NCI-H2029 treated with DMSO at 0.1 percent for 48 hours (cell line): ENCODE measurements around the gene MARCHF3.
"Not testable (repeated sequence)": the region's sequence is repeated elsewhere in the genome, so short reads cannot be mapped to it uniquely, and the experiment has no call there.

Experiments used
- DNase-seq: peaks from one replicate; lab custom pipeline; 2025; lab: John Stamatoyannopoulos, UW

MARCHF3 gene

DNA sequence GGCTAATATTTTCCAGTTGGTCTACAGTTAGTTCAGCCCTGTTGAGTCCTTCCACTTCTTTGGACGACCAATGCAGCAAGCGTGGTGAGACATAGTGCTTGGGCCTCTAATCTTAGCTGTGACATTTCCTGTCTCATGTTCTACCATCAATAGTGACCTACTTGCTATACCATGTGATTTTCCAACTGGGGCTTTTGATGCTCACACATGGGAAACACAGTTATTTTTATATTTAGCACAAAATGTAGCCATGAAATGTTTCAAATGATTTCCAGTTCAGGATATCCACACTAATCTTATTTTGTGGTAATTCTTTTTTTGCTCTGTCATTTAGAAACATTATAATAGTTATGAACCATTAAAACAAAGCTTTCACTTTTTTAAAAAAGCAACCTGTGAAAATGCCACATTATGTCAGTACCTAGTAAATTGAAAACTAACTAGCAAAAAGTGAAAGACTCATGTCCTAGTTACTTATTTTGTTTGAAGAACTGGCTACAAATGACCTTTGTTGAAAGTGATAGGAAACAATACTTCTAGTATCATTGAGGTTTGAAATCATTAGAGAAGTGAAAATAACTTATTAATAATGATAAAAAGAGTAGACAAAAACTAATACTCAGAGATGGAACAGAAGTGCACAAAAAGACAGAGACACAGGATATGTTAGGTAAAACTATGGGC lies 18.3 kb downstream of the MARCHF3 start:
- DNase-seq = no peak

DNA sequence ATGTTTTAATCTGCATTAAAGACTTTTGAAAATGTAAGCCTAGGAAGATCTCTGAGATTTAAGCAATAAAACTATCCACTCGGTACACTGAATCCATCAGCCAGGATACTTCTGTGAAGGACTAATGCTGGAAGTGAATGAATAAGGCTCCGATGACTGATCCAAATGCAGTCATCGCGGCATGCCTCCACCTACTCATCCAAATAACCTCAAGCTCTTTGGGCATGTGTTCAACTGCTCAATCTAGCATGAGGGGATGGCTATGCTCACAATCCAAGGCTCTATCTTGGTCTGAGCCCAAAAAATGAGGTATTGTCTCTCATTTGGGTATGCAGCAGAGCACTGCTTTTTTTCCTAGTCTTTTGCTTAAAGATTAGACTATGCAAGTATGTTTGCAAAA lies 19.2 kb downstream of the MARCHF3 start:
- DNase-seq = no peak

DNA sequence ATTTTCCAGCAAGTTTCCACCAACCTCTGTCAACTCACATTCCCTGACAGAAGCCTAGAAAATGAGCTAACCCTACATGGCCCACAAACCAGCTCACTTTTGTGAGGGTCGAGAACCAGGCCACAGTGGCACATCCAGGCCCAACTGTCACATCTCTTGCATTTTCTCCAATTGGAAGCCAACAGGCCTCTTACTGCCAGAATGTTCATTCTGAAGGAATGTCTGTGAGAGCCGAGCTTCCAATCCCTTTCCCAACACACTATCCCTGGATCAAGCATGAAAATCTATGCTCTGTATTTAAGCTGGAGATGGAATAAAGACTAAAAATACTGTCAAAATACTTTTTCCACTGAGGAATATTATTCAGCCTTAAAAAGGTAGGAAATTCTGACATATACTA lies 20.0 kb downstream of the MARCHF3 start:
- no peak for DNase-seq

DNA sequence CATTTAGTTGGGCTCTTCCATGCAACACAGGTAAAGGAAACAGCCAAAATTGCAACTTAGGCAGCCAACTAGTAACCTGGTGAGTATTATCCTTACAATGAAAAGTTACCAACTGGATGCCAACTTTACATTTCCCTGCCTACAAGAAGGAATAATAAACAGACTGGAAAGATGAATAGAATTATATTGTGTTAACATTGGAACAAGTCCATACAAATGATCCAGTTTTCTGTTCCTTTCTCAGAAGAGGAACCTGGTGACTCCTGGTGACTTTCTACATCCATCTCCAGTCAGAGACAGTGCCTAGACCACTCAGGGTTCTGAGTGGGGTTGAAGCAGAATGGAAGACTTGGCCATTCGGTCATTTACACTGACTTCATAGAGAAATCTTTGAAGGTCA lies 20.6 kb downstream of the MARCHF3 start:
- no peak for DNase-seq

DNA sequence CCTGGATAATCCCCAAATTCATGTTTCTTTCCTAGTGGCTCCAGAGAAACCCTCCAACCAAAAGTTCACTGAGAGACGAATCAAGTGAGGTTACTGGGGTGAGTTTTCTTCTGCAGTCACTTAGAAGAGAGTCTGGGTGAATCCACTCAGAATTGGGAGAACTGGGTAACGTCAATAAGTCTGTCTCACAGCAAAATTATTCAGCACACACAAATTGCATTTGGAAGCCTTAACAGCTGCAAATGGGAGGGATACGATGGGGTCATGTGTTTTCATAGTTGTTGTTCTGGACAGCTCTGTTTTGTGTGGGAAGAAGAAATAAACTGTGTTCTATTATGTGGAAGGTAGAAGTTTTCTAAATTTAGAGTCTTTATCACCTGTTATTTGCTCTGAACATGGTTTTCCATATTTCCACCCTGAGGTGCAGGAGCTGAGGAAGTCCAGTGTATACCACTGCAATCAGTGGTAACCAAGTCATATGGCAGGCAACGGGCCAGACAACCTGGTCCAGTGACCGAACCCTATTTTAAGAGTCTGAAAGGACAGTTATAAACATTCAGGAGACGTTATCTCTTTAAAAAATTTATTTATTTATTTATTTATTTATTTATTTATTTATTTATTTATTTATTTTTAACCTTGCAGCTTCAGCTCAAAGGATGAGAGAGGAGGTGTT lies 21.9 kb downstream of the MARCHF3 start:
- DNase-seq = no peak

DNA sequence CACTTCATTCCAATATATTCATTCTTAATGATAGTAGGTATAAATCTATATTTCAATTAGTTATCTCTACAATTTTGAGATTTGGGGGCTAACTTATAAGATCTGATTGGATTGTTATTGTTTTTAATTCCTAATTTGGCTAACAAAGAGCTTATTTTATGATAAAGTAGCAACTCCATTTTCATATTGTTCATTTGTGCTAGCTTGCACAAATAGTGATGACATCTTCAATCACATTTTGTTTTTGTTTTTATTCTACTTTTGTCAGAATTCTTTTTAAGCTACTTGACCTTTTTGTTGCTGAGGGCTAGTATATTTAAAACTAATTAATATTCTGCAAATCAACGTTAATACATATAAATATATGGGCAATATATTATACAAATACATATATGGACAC lies 22.8 kb downstream of the MARCHF3 start:
- DNase-seq = no peak

DNA sequence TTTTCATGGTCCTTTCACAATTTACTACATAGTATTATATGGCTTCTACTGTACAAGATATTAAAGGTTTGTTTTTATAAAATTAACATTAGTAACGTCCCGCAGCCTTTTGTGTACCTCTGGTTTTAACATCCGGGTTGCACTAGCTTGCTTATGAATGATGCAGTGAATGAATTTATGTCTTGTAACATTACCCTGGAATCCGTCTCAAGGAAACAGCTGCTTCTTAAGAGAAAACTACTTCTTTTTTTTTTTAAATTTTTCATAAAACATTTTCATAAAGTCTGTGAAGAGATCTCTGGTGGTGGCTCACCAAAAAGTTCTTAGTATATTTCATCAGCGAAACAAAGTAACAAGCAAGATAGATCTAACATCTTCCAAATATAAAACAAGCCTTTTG lies 23.6 kb downstream of the MARCHF3 start:
- DNase-seq = no peak

DNA sequence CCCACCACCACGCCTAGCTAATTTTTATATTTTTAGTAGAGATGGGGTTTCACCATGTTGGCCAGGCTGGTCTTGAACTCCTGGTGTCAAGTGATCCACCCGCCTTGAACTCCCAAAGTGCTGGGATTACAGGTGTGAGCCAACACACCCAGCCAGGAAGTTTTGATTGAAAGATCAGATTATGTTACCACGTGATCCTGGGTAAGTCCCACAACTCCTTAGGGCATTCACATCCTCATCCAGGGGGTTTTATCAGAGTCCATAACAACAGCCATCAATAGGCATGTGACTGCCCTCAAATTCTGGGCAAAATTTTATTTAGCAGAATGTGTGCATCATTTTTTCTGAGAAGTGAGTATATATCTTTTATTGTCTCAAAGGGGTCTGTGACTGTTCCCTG lies 25.1 kb downstream of the MARCHF3 start:
- DNase-seq = not testable (repeated sequence)

DNA sequence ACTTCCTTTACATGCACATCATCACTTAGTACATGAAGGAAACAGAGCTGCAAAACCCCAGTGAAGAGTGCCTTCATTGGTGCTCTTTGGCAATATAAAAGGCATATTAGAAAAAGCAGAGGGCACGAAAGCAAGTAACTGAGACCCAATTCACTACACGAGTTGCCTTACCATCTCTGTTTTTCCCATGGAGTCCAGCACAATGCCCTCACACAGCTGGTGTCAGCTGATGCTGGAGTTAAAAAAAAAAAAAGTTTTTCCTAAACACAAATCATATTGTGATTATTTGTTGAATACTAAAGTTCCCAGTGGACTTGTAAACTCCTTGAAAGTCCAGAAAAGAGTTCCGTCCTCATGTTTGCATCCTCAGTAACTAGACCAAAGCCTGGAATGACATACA lies 25.6 kb downstream of the MARCHF3 start:
- no peak for DNase-seq

DNA sequence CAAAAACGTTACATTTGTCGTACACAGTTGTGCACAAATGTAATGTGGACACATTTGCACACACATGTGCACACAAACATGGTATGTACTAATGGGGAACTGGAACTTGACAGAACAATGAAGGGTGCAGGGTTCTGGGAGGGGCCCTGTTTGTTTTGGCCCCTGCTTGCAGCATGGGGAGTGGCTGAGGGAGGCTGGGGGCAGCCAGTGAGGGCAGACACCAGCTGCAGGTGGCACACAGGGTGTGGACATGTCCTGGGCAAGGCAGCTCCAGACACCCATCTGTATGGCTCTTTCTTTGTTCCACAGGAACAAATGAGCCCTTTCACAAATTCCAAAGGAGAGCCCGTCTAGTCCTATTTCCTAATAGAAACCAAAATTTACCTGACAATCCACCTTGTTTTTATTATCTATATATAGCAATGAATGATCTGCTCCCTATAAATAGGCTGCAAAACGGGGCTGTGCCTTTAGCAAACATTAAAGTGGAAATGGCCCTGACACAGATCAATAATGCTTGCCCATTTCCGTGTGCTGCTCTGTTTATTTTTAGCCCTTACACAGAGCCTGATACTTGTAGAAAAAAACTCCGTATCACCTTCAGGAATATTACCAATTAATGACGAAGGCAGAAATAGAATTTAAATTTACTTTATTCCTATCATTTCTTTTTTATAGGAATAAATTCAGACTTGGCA lies 26.4 kb downstream of the MARCHF3 start:
- peak; percentile 22 for DNase-seq

DNA sequence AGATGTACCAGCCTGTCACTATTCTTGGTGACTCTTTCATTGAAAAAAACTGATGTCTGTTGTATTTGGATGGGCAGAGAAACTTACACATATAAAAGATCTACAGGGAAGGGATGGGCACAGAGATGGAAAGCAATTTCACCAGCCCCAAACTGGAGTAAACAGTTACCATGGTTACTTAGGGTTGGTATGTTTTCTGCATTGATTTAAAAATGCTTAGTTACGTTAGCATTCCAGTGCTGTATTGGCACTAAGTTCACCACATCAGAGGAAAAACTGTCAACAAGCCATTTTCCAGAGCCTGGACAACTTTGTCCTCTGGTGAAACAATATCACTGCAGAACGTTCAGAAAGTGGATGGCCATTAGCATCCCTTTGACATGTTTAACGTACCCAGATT lies 28.0 kb downstream of the MARCHF3 start:
- DNase-seq = no peak

DNA sequence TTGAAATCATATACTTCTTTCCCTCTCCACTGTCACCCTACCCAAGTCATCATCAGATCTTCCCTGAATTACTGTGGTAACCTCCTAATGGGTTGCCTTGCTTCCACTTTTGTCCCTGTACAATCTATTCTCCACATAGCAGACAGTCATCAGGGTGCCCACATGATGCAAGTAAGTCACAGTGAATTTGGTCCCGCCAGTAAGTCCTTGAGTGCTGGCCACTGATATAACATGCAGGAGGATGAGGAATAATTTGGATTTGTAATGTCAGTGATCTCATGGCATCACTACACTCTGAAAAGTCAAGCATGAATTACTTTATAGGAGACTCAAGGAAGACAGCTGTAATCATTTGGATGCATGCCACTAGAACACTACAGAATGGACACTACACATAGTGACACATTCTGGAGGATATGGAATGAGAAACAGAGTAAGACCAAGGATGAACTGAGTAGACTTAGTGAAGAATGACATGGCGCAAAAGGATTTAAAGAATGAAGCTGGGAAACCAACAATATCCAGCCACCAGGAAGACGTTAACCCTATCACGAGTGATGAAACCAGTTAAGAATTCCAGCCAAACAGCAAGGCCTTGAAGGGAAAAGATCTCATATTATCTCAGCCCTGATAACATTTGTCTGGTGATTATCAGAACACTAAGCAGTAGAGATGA lies 28.6 kb downstream of the MARCHF3 start:
- peak; percentile 62 for DNase-seq

DNA sequence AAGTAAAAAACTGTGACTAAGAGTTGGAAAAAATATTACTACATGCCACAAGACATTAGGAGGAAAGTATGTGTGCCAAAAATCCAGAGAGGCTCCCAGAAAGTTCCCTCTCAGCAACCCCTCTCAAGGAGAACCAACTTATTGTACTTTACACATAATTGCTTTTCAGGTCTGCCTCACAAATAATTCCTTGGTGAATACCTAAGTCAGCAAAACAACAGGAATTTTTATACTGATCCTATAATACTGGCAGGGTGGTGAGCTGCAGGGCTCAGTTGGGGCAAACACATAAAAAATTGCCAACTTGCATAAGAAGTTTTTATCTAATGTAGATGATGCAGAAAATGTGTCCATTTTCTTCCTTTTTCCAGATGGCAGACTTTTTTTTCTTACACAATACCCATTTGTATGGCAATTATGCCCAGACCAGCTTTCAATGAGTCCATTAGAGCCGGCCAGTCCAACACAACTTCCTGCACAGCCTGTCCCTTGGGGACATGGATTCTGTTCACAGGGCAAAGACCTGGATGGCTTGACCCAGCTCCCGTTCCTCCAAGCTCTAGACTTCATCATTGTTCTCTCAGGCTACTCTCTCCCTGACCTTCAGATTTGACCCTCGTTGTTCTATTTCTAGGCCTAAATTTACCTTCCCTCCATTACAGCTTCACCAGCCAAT lies 31.3 kb downstream of the MARCHF3 start:
- DNase-seq = no peak

DNA sequence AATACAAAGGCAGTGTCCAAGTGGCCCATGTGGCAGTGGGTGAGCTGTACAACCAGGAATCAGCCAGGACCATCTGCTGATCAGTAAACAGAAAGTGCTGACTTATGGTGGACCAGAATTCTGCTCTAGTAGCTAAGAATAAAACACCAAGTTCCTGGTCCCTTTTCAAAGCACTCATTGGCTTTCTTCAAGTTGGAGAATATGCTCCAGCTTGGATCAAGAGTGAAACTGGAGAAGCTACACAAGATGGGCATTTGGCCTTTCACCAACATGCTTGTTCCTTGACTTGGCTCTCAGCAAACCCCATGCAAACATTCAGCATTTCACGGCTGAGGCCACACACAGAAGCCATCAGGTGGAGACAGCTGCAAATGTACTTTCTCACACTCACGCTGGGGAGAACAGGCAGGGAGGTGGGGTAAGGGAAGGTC lies 32.1 kb downstream of the MARCHF3 start:
- DNase-seq = peak; percentile 58

DNA sequence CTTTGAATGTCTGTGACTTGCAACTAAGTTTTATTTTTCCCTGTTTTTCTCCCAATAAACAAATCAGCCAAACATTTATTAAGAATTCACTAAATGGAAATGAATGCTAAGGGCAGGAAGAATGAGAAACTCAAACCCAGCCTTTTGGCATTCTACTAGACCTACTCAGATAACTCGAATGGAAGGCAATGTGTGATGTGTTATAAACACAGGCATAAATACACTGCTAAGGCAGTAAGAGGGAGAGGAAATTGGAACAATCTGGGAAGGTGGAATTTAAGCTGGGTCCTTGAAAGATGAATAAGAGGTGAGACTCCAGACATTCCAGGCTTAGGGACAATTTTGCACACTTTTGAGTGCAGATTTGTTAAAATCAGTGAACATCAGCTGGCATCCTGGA lies 34.7 kb downstream of the MARCHF3 start:
- DNase-seq = no peak

DNA sequence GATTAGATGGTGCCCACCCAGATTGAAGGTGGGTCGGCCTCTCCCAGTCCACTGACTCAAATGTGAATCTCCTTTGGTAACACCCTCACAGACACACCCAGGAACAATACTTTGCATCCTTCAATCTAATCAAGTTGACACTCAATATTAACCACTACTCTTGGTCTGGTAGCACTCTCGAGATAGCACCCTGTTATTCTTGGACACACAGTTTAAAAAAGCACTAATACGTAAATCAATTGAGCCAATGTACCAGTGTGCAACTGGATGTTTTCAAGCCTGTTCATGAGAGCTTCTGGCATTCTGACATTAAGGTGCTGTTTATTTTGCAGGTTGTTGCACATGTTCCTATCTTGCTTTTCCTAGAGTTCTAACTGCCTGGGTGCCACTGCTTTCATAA lies 35.3 kb downstream of the MARCHF3 start:
- no peak for DNase-seq

DNA sequence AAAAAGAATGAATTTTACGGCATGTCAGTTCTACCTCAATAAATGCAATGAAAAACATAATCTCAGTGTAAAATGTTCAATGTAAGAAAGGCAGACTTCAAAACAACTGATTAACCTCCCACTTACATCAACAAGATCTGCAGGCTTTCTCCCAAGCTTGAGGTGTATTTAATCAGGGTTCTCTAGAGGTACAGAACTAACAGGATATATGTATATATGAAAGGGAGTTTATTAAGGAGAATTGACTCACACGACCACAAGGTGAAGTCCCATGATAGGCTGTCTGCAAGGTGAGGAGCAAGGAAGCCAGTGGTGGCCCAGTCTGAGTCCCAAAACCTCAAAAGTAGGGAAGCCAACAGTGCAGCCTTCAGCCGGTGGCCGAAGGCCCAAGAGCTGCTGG lies 35.9 kb downstream of the MARCHF3 start:
- DNase-seq = no peak

DNA sequence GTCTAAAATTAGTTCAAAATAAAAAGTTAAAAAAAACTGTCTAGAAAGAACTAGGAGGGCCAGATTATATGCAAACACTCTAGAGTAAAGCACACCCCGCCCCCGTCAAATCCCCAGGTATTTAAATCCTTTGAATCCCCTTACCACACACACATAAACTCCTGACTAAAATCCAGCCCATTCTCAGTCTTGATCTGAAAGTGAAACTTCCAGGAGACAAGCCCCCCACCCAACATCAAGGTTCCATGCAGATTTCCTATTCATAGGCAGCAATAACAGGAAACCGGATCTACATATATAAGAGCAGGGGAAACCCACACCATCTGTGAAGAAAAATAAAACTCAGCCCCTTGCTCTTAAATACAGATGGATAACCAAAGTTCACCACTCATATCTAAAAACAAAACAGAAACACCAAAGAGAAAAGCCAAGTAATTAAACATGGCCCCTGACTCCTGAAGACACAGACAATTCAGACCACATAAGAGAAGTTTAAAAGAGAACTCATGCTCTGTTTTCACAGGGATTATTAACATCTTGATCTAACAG lies 42.3 kb downstream of the MARCHF3 start:
- no peak for DNase-seq

DNA sequence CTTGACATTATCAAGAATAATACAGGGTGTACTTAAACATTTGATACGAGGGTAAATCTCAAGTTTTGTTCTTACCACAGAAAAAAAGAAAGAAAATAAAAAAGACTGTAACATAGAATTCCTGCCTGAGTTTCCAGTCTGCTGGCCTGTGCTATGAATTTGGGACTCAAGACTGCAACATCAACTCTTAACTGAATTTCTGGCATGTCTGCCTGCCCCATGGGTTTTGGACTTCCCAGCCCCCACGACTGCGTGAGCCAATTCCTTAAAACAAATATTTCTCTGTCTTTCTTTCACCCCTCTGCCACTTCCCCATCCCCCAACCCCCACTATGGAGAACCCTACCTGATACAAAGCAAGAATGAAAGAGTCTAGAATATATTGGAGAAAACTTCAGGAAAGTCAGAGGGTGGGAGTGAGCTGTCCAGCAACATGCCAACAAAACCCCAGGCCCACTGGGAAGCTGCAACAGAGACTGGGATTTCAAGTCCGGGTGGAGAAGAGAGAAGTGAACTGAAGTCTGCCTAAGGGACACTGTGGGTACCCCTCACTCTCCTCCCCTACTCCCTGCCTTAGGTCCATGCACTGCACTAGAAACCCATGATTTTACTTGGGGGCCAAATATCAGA lies 43.0 kb downstream of the MARCHF3 start:
- DNase-seq = no peak

DNA sequence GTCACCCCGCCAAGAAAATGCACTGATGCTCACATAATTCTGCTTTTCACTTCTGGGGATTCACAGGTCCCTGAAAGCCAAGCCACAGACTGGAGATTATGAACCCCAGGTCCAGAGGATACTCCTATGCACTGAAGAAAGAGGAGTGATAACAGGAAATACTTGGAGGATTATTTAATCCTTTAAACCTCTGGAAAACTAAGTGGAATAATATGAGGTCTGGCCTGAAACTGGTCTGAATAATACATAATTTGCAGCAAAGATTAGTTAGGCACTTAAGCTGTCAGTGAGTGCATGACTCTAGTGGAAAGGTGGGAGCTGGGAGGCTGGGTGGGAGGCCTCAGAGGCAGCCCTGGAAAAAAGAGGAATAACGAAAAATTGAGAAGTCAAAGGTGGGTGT lies 45.7 kb downstream of the MARCHF3 start:
- DNase-seq = no peak

DNA sequence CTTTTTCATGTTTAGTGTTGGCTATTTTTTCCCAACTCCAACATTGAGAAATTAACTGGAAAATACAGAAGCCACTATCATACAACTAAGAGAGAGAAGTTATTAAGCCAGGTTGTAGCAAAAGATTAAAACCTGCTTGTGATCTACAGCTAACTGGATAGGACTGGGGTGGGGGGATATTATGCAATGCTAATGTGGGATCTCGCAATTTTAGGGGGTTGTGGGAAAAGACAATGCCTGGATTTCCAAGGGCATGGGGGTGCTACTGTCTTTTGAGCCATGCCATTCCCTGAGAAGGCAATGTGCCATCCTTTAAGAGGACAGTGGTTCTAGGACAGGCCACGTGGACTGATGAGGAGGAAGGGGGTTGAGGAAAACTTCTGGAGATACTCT lies 46.5 kb downstream of the MARCHF3 start:
- no peak for DNase-seq
